HTR-8/SVneo (cell line): ENCODE results near the gene TRIO.
"Not testable (repeated sequence)": the region's sequence is repeated elsewhere in the genome, so short reads cannot be mapped to it uniquely, and the experiment has no call there.

Source experiments
- DNase-seq: peaks from one replicate; pipeline ENCODE4 v3.0.0; 2011; ENCODE audit warnings: low spot score, mixed read lengths; ENCODE audit not compliant: insufficient read length
- FAIRE-seq: peaks from 2 replicates; lab custom pipeline; 2011; peaks lifted over from hg19 to GRCh38; lab: Jason Lieb, UNC

The TRIO gene

DNA sequence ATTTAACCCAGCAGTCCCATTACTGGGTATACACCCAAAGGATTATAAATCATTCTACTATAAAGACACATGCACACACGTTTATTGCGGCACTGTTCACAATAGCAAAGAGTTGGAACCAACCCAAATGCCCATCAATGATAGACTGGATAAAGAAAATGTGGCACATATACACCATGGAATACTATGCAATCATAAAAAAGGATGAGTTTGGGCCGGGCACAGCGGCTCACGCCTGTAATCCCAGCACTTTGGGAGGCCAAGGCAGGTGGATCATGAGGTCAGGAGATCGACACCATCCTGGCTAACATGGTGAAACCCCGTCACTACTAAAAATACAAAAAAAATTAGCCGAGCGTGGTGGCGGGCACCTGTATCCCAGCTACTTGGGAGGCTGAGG lies 249.4 kb downstream of the TRIO start:
- not testable (repeated sequence) for DNase-seq, FAIRE-seq

DNA sequence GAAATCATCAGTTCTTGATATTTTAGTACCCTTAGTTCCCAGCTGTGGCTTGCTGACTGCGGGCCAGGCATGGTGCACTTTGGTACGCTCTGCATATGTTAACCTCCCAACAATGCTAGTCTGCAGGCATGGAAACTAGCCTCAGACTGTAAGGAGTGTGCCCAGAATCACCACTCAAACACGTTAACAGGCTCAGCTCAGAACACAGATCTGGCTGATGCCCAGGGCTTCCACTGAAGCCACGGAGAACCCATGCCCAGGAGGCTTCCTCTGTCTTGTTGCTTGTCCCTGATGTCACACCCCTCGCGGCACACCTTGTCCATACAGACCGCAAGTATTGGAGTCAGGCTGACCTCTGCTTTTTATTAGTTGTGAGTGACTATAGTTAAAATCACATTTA lies 251.2 kb downstream of the TRIO start:
- no peak for FAIRE-seq
- no peak for DNase-seq

DNA sequence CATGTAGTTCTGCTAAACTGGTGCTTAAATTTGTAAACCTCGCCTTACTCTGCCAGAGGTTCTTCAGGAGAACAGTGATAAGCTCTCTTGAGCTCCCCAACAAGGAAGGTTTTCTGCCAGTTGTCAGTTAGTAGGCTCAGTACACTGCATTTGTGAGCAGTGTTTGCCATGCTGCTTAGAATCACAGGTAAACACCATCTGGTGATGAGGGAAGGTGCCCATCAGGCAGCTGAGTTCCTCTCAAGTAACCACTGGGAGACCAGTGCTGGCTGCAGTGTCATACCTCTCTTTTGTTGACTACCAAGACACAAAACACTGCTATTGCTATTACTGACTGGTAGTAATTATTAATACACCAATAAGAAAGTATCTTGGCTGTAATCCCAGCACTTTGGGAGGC lies 252.3 kb downstream of the TRIO start:
- FAIRE-seq (no peak), DNase-seq (no peak)

DNA sequence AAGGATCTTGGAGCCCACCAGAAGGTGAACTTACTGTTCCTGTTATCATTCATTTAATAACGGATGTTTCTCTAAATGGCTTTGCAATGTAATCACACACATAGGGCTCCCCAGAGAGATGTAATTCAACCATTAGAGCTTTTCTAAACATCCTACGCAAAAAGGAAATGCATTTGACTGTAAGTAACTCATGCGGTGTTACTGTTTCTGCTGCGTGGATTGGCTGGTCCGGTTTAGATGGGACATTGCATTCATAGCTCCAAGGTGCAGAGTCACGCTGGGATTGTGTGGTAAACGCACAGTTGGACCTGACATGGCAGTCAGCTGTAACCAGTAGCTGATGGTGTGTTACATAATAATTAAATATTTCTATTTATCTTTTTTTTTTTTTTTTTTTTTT lies 252.9 kb downstream of the TRIO start:
- FAIRE-seq (no peak), DNase-seq (no peak)

DNA sequence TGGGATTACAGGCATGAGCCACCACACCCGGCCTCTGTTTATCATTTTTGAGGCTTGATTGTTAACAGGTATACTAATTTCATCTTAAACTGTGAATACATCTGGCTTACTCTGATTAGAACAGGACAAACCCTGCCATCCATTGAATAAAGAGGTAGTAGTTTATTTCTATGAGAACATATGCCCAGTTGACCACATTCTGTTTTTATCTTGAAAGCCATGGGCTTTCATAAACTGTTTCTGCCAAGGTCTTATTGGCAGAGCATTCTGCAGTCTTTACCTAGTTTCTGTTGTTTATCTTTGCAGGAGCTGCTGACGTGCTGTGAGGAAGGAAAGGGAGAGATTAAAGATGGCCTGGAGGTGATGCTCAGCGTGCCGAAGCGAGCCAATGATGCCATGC lies 253.6 kb downstream of the TRIO start:
- FAIRE-seq: no peak
- DNase-seq: no peak

DNA sequence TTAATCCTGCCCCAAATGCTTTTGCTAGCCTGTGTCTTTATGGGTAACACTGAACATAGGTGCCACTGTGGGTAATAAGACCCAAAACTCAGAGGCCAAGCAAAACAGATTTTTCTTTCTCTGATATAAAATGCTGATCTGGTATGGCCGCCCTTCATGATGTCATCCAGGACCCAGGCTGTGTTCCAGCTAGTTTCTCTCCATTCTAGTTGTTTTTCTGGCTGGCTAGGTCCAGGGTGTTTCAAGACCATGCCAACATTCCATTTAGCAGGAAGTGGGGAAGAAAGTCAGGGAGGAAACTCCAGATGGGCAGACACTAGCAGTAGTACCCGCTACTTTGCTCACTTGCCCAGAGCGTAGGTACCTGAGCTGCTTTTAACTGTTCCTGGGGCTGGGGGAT lies 254.6 kb downstream of the TRIO start:
- DNase-seq (no peak), FAIRE-seq (no peak)

DNA sequence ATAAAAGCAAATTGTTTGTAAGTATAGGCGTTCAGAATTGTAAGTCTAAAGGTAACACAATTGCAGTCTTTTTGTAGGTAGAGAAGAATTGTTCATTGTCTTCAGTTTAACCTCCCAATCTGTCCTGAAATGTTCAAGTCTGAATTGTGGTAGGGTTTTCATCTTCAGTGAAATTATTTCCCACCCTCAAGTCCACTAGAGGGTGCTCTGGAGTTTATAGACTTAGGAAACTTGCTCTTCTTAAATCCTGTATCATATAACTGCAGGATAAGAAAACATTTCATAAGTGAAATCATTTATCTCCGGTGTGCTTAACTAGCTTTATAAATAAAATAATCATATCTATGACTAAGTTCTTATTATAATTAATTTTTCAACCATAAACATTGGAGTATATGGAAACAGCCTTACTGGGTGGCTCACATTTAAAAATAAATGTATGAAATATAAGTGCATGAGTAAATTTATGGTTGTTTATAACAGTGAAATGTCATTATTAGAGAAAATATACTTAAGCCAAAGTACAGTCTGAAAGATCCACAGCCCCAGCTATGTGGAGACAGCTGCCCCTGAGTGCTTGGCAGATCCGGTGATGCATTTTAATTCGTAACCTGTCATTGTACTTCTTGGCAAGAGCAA lies 256.0 kb downstream of the TRIO start:
- no peak for FAIRE-seq
- peak; percentile 77 for DNase-seq

DNA sequence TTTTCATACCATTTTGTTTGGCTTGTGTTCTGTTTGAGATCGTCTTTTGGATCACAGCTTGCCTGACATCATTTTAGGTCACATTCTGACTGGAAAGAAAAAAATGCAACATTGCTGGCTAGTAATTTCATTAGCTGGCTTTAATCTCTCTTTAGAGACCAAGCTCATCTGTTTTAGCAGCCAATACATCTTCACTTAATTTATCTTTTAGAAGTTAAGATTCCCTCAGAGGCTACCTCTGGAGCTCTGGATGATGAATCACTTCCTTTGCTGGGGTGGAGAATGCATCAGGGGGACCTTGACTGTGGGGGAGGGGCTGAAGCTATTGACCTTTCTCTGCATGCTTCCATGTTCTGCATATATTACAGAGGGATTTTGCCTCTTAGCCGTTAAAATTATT lies 256.9 kb downstream of the TRIO start:
- DNase-seq (peak; percentile 66), FAIRE-seq (no peak)

DNA sequence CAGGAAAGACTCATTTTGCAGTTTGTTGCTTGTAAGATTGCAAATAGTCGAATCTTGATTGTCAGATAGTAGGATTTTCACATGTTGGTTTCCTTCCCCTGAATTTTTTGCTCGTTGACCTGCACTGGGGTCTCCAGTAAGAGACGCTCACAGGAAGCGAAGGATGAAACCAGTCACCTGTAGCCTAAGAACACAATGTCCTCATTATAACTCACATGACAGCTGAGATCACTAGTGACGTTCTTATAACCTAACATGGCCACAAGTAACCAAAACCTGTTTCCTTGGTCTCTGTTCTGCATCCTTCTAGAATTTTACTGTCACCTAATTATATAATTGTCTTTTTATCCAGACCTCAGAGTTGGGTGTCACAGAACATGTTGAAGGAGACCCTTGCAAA lies 257.5 kb downstream of the TRIO start:
- no peak for FAIRE-seq
- DNase-seq: no peak

DNA sequence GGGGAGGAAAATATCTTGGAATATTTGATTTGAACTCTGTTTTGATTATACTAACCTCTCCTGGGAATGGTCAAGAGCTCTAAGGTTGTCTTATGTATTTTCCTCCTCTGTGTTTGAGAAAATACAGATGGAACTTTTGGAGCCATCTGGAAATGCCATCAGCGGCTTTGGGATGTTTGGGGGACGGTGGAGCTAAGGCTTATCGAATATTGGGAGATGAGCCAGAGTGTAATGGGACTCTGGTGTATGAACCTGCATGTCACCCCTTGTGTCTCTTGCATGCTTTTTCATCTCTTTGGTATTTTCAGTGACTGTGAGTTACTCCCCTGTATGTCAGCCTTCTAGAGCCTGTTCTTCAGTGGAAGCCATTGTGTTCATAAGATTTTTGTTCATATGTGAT lies 258.5 kb downstream of the TRIO start:
- DNase-seq (no peak), FAIRE-seq (no peak)

DNA sequence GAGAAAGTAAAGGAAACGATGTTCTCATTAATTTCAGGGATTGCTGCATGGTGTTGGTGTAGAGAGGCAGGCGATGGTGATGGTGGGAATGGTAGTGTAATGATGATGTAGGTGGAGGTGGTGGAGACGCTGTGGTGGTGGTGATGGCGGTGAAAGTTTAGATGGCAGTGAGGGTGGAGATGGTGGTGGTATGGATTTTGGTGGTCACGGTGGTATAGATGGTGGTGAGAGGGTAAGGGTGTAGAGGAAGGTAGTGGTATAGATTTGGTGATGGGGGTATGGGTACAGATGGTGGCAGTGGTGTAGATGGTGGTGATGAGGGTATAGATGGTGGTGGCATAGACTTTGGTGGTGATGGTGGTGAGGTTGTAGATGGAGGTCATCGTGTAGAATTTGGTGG lies 259.3 kb downstream of the TRIO start:
- DNase-seq (no peak), FAIRE-seq (no peak)

DNA sequence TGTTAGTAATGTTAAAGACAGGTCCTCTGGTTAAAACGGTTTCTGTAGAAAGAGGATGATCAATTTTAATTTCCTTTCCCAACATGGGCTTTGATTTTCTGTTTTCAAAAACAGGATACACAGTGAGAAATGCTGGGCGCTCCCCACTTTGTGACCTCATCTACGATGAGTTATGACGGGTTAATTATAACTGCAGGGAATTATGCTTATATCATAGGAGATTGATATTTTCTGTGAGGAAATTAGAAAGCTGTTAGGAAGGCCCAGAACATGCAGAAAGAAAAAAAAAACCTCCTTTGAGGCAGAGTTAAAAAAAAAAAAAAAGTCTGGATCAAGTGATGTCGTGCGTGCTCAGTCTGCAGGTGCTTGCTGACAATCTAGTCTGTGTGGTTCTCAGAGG lies 261.6 kb downstream of the TRIO start:
- FAIRE-seq (no peak), DNase-seq (no peak)

DNA sequence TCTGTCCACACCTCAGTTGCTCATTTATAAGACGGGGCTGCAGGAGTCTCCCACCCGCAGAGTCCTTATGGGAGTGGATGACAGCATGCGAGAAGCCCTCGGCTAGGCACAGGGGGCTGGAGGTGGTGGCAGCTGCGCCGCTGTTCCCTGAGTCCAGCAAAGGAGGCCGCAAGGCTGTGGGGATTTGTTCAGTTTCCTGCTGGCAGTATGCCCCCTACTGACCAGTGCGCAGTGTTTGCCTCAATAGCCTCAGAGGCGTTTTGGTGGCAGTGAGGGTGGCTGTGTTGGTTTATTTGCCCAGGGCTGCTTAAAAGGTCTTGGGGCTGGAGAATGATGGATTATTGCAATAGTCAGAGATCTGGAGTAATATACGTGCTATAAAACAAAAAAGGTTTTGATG lies 262.1 kb downstream of the TRIO start:
- FAIRE-seq: no peak
- DNase-seq: peak; percentile 39

DNA sequence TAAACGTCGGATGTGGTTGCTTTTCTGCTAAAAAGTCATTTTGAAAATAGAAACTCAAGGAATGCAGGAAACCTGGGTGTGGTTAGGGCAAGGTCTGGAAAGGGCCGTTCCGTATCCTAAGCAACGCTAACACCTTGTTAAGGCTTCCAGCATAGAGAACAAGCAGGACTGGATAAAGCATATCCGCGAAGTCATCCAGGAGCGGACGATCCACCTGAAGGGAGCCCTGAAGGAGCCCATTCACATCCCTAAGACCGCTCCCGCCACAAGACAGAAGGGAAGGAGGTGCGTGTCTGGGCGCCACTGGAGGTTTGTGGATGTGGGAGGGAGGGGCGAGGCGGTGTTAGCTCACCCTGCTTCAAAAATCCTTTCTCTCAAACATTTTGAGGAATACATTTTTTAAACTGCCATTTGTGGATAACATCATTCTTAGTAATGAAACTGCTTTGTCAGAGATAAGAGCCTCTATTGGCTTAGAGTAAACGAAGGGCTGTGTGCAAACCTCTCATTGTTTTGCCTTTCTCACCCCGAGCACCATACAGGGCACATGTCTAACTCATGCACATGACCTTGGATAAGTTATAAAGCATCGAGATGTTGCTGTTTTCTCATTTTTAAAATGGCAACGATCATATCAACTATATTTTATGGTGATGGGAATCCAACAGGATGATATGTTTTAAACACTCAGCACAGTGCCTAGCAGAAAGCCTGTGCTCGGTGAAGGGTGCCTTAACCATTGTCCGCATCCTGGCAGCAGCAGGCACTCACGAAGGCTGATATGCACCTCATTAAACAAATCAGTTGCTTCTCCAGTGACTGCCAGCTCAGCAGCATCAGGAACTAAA lies 262.8 kb downstream of the TRIO start:
- FAIRE-seq (no peak), DNase-seq (no peak)

DNA sequence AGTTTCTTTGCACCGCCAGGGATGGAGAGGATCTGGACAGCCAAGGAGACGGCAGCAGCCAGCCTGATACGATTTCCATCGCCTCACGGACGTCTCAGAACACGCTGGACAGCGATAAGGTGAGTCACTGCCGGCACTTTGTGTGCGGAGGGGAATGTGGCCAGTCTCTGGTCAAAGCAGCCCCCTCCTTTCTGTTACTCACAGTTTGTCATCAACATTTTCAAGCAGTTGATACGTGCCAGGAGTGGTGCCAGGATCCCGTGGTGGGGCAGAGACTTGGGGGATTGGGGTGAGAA lies 263.4 kb downstream of the TRIO start:
- DNase-seq (peak; percentile 87), FAIRE-seq (peak; percentile 99)

DNA sequence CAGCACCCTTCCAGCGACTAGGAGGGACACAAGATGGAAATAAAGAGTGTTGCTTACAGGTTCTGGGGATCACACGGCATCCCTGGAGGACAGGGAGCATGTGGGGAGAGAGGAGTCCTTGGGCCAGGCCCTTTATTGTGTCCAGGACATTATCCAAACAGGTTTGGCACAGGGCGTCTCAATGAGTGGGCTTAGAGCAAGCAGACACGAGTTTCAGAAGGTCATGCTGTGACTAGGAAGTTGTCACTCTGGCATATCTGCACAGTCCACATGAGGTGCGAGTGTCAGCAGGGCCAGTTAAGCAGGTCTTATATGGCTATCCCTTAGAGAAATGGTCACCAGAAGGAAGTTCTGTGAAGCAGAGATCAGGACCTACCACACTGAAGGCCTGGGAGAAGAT lies 263.9 kb downstream of the TRIO start:
- FAIRE-seq (no peak), DNase-seq (no peak)

DNA sequence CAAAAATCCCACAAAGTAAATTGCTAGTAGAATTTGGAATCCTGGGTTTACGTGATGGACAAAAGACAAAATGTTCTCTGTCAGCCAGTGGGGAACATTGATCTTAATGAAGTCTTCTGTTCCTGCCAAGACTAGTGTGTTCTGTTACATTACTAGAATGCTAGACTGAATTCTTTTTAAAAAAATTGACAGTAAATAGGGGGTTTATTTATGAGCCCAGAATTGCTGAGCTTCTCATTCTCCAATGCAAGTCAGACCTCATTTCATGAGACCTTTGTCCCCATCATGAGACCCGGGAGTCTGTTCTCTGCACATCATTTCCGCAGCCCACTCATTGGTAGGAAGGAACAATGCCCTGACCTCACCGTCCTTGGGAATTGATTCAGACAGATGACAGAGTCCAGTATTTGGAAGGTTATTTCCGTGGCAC lies 264.6 kb downstream of the TRIO start:
- FAIRE-seq: no peak
- no peak for DNase-seq

DNA sequence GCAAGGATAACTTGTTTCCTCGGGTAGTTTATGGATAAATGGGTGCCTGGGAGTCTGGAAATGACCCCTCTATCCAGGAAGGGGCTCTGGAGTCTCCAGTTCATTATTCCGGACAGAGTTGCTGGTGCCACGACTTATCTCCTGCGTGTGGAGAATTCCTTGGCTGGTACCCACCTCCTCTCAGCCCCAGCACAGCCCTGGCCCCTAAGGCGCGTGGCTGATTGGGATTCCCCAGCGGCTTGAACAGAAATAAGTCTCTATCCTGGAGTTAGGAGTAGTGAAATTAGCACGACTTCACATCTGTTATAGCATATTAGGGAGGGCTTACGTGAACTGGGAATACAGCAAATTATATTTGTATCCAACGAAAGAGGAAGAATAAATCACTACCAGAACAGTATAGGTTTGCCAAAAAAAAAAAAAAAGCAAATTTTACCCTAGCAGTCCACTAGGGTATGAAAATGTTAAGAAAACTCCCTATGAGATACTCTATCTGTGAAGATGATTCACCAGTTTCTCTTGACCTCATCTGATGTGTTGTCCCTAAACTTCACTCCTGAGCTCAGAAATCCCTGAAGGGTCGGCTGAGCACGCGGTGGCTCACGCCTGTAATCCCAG lies 265.9 kb downstream of the TRIO start:
- FAIRE-seq (no peak), DNase-seq (no peak)

DNA sequence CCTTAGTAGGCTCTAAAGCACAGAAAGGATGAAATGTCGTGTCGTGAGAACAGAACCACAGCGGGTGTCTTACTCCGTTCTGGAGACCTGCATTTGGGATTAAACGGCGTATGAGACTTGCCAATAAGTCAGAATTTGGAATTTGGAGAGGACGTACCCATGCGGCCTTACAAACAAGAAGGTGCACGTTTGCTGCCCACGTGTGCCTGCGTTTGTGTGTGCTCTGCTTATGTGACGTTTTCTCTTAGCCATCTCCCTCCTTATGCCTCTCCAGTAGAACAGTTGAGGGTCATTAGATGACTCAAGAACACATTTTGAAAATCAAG lies 266.9 kb downstream of the TRIO start:
- FAIRE-seq (no peak), DNase-seq (no peak)

DNA sequence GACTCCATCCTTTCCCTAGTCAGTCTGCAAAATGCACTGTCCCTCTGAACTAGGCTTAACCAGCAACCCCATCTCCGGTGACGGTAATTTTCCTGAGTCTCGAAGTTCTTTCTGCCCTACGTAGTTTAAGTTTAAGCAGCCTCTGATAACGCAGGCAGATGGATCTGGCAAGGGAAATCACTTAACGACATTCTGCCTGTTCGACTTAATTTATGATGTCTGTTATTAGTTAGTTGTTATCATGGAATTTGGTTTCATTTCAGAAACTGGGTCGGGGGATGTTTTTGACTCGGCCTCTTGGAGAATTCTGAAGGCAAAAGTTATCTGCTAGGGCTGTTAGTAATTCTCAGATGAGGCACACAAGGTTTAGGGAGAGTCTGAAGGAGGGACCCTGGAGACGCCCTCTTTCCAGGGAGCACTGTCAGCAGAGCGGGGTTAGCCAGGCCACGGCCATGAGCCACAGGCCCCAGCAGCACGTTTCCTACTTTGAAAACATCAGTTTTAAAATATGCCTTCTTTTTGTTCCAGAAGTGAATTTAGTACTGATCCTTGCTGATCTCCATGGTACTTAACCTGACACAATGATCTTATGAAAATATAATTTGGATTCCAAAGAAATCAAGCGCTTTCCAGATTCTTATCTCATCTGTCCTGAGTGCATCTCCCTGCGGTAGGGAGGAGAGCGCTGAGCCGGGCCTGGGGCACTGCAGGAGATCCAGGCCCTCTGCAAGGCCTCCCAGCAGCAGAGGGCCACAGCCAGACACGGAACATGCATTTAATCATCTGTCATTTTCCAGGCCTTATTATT lies 267.5 kb downstream of the TRIO start:
- FAIRE-seq: no peak
- DNase-seq: no peak

DNA sequence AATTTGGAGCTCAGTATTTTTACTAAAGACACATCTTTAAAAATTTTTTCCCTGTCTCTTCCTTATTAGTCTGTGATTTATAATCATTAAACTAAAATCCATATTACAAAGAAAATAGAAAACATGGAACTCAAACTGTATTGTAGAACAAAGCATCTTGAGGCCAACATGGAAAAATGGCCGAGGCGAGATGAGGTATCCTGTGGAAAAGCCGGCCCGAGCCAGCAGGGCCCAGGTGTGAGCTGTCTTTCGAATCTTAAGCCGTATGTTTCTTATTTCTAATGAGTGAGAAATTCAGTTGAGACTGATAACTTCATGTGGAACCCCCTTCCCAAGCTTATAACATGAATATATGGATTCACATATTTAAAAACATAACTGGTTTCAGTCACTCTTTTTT lies 268.1 kb downstream of the TRIO start:
- DNase-seq: no peak
- no peak for FAIRE-seq
